WERI-Rb-1 (cell line): ENCODE data around the gene PTPRN2.

ENCODE experiments used
- DNase-seq: peaks from one replicate; pipeline ENCODE4 v3.0.0-alpha.2; 2020
- H3K27ac ChIP-seq: fragments of 250-450 bp; sonication (Bioruptor Pico); 2 replicates; pipeline ENCODE4 v1.5.1; 2020; ENCODE audit warnings: mild to moderate bottlenecking, moderate library complexity
- H3K27me3 ChIP-seq: fragments of 250-450 bp; sonication (Bioruptor Pico); 2 replicates; pipeline ENCODE4 v1.5.1; 2021; ENCODE audit warnings: mild to moderate bottlenecking, low read depth, moderate library complexity; ENCODE audit not compliant: insufficient read depth, severe bottlenecking
- H3K36me3 ChIP-seq: fragments of 250-450 bp; sonication (Bioruptor Pico); 2 replicates; pipeline ENCODE4 v1.5.1; 2020; ENCODE audit warnings: mild to moderate bottlenecking, moderate library complexity
- H3K4me3 ChIP-seq: 2 replicates; pipeline ENCODE4 v1.5.1; 2011; ENCODE audit warnings: low read depth, mild to moderate bottlenecking, control low read depth, low read length
- H3K9me3 ChIP-seq: fragments of 250-450 bp; sonication (Bioruptor Pico); 2 replicates; pipeline ENCODE4 v1.5.1; 2021; ENCODE audit warnings: mild to moderate bottlenecking, moderate library complexity; ENCODE audit not compliant: severe bottlenecking
- TF ChIP-seq, protein P1 (sequence below): IDR thresholded peaks from 2 replicates; pipeline ENCODE4 v1.5.1; 2011; ENCODE audit warnings: low read depth, mild to moderate bottlenecking, control low read depth, inconsistent platforms, low read length

Gene PTPRN2

DNA sequence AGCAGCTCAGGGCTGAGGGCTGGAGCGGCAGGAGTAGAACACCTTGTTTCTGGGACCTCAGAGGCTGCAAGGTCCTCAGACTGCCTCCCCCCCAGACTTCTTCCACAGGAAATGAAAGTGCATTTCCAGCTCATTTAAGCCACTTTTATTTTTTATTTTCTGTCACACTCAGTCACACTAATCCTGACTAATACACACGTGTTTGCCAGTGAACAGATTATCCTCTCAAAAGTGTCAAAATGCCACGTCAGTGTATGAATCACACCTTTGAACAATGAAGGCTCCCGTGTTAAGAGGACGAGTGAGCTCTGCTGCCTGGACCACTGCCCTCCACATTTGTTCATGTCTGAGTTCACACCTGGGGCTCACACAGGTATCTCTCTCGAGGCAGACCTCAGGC, 762.3 kb downstream of the PTPRN2 start:
- no peaks in the 10 kb centered on the region for H3K9me3 ChIP-seq
- no peak for DNase-seq

DNA sequence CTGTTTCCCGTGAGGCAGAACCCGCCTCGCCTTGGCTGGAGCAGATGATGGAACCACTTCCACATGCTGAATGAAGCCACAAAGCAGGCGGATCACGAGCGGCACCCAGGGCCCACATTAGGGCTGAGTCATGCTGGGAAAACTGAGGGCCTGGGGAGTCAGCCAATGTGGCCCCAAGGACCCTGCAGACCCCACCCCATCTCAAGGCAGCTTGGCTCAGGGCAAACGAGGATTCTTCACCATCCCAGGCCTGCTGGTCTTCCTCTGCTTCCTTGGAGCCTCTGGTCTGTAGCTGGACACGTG, 762.9 kb downstream of the PTPRN2 start:
- TF ChIP-seq, protein P1, sequence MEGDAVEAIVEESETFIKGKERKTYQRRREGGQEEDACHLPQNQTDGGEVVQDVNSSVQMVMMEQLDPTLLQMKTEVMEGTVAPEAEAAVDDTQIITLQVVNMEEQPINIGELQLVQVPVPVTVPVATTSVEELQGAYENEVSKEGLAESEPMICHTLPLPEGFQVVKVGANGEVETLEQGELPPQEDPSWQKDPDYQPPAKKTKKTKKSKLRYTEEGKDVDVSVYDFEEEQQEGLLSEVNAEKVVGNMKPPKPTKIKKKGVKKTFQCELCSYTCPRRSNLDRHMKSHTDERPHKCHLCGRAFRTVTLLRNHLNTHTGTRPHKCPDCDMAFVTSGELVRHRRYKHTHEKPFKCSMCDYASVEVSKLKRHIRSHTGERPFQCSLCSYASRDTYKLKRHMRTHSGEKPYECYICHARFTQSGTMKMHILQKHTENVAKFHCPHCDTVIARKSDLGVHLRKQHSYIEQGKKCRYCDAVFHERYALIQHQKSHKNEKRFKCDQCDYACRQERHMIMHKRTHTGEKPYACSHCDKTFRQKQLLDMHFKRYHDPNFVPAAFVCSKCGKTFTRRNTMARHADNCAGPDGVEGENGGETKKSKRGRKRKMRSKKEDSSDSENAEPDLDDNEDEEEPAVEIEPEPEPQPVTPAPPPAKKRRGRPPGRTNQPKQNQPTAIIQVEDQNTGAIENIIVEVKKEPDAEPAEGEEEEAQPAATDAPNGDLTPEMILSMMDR = no peak
- H3K27me3 ChIP-seq = no peaks in the 10 kb centered on the region

More for the DNA sequence above, 762.3 kb downstream of the PTPRN2 start:
- TF ChIP-seq, protein P1 = no peak
- Histone ChIP-seq H3K36me3 (no peaks in the 10 kb centered on the region), H3K4me3 (no peak overlapping the region), H3K27me3 (no peaks in the 10 kb centered on the region), H3K27ac (no peak overlapping the region)

GRCh38 chr7:157824011-157824818, 763.4 kb downstream of the PTPRN2 start:
- H3K36me3 ChIP-seq = no peaks in the 10 kb centered on the region
- H3K9me3 ChIP-seq = no peaks in the 10 kb centered on the region
- TF ChIP-seq, protein P1 = no peak
- DNase-seq = no peak
- H3K27ac ChIP-seq = no peak overlapping the region
- H3K4me3 ChIP-seq = no peak overlapping the region
- no peaks in the 10 kb centered on the region for H3K27me3 ChIP-seq

More for the DNA sequence above, 762.9 kb downstream of the PTPRN2 start:
- no peaks in the 10 kb centered on the region for H3K9me3 ChIP-seq
- H3K27ac ChIP-seq = no peak overlapping the region
- no peak overlapping the region for H3K4me3 ChIP-seq
- DNase-seq = no peak
- H3K36me3 ChIP-seq = no peaks in the 10 kb centered on the region

DNA sequence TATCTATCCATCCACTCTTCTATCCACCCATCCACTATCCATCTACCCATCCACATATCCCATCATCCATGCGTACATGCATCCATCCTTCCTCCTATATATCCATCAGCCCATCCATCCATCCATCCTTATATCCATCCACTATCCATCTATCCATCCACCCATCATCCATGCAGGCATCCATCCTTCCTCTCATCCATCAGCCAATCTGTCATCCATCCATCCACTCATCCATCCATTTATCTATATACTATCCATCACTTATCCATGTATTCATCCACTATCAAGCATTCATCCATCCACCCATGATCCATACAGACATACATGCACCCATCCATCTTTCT, 765.0 kb downstream of the PTPRN2 start:
- TF ChIP-seq, protein P1 = no peak
- Histone ChIP-seq H3K9me3 (no peaks in the 10 kb centered on the region), H3K27me3 (no peaks in the 10 kb centered on the region), H3K27ac (no peak overlapping the region), H3K36me3 (no peaks in the 10 kb centered on the region), H3K4me3 (no peak overlapping the region)
- no peak for DNase-seq

- DNase-seq = no peak
- Histone ChIP-seq H3K4me3 (no peak overlapping the region), H3K27me3 (no peaks in the 10 kb centered on the region), H3K36me3 (no peaks in the 10 kb centered on the region), H3K9me3 (no peaks in the 10 kb centered on the region), H3K27ac (no peak overlapping the region)
- TF ChIP-seq, protein P1 = no peak
Measured at GRCh38 chr7:157821959-157822687, 765.5 kb downstream of the PTPRN2 start.

DNA sequence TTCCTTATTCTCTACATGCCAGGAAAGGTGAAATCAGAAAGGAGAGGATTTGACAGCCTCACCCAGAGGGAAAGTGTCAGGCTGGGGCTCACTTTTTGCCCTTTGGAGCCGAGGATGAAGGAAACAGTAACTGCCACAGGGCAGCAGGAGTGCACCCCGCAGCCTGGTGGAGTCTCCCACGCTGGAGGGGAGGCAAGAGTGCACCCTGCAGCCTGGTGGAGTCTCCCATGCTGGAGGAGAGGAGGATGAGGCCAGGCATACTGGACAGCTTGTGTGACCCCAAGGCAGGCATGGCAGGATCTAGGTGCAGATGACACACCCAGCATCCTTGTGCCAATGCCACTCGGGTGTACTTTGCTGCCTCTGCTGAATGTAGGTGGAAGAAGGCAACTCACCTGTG, 766.8 kb downstream of the PTPRN2 start:
- no peaks in the 10 kb centered on the region for H3K36me3 ChIP-seq
- no peaks in the 10 kb centered on the region for H3K9me3 ChIP-seq
- TF ChIP-seq, protein P1 = no peak
- no peak overlapping the region for H3K4me3 ChIP-seq
- DNase-seq = no peak
- no peaks in the 10 kb centered on the region for H3K27me3 ChIP-seq
- H3K27ac ChIP-seq = no peak overlapping the region
